ENCODE results near the gene LBHD2. TPM values are rescaled to one million over a fixed set of nuclear protein-coding genes. Genes with fewer than 3 reads are reported as not detected.
A peak's percentile ranks its signal among the peaks of the same experiment; 100 is the strongest.

LBHD2 gene
- polyA plus RNA-seq, 3 donors from 2014 or later = not detected

DNA sequence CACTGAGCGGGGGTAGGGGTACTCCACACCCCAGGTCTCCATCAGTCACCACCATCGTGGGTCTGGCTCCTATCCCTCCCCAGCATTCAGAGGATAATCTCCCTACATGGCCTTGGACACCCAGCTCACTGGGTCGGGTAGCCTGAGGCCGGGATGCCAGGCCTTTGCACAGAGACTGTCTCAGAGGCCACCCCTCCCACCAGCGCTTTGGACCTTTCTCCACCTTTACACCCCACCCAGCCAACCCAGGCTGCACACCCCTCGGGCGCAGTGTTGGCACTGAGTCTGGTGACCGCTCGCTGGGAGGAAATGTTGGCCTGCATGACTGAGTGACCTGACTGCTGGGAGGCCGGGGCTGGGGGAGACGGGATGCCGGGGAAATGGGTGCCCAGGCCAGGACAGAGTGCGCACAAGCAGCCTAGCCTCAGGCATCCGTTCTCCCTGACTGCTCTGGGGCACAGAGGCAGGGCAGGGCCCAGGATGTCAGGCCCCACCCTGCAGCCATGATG is 10.6 kb upstream of the LBHD2 start:
- H3K36me3 Mint-ChIP-seq = no peaks in the 10 kb centered on the region
- H3K4me3 Mint-ChIP-seq = no peak overlapping the region
- H3K4me1 Mint-ChIP-seq = peaks cover 0 to 2% of the 10 kb centered on the region in 2 donors
- no peak for DNase-seq
- no peaks in the 10 kb centered on the region for H3K9me3 Mint-ChIP-seq
- H3K27me3 Mint-ChIP-seq (ENCODE audit: low read depth in 3 of 3) = peaks cover 0 to 3% (median 2%) of the 10 kb centered on the region in 3 donors
- H3K27ac Mint-ChIP-seq = no peak overlapping the region

- no peak overlapping the region for H3K27ac Mint-ChIP-seq
- peaks cover 0 to 2% of the 10 kb centered on the region in 2 donors for H3K4me1 Mint-ChIP-seq
- peak overlapping the region; percentile 8 to 45 (median 33) for H3K4me3 Mint-ChIP-seq
- peaks cover 0 to 4% (median 2%) of the 10 kb centered on the region in 3 donors for H3K27me3 Mint-ChIP-seq (ENCODE audit: low read depth in 3 of 3)
- H3K36me3 Mint-ChIP-seq = no peaks in the 10 kb centered on the region
- no peak for DNase-seq
- H3K9me3 Mint-ChIP-seq = no peaks in the 10 kb centered on the region
These were observed 9.9 kb upstream of the LBHD2 start for GRCh38 chr14:103073876-103074728.

GRCh38 chr14:103074729-103075367 is 9.2 kb upstream of the LBHD2 start:
- Mint-ChIP-seq H3K27ac (no peak overlapping the region), H3K4me1 (peaks cover 0 to 2% of the 10 kb centered on the region in 2 donors), H3K27me3 (ENCODE audit: low read depth in 3 of 3) (peaks cover 0 to 6% (median 2%) of the 10 kb centered on the region in 3 donors), H3K36me3 (no peaks in the 10 kb centered on the region), H3K4me3 (peak overlapping the region; percentile 8 to 45 (median 33)), H3K9me3 (no peaks in the 10 kb centered on the region)
- no peak for DNase-seq

- Mint-ChIP-seq H3K4me3 (no peak overlapping the region), H3K9me3 (no peaks in the 10 kb centered on the region), H3K27me3 (ENCODE audit: low read depth in 3 of 3) (peaks cover 0 to 6% (median 2%) of the 10 kb centered on the region in 3 donors), H3K4me1 (peaks cover 0 to 2% of the 10 kb centered on the region in 2 donors), H3K27ac (no peak overlapping the region), H3K36me3 (no peaks in the 10 kb centered on the region)
- peak; percentile 50 to 57 (median 55) for DNase-seq
These were observed 5.6 kb upstream of the LBHD2 start for GRCh38 chr14:103078420-103078749.

DNA sequence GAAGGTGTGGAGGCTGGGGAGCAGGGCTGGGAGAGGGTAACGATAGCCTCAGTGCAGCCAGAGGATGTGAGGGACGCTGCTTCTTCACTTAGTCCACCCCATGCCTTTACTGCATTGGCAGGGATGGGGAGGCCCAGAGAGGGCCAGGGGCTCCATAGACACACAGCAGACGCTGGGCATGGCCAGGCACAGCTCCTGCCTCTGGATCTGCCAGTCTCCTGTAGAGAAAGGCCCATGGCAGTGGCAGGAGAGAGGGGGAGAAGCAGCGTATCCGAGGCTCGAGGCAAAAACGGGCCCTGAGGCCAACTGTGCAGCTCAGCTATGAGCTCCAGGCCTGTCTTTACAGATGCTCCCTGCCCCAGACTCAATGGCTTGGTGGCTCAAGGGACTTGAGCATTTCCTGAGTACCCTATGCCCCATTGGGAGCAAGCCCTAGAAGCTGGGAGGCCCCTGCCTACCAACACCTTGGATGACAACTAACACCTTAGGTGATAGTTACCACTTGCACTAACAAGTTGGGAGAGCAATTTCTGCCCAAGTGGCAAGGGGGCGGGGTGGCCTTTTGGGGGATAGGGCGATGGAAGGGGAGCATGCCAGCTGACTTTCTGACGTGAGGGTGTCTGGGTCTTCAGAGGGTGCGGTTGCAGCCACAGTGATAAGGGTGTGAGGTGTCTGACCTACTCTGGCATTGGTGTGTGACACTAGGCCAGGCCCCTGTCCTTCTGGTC is 5.0 kb upstream of the LBHD2 start:
- no peak for DNase-seq
- Mint-ChIP-seq H3K9me3 (no peaks in the 10 kb centered on the region), H3K27ac (no peak overlapping the region), H3K4me1 (peaks cover 0 to 2% of the 10 kb centered on the region in 2 donors), H3K27me3 (ENCODE audit: low read depth in 3 of 3) (peaks cover 0 to 6% (median 0%) of the 10 kb centered on the region in 3 donors), H3K4me3 (no peak overlapping the region), H3K36me3 (no peaks in the 10 kb centered on the region)

GRCh38 chr14:103081951-103082350 is 2.1 kb upstream of the LBHD2 start:
- no peak for DNase-seq
- no peak overlapping the region for H3K4me3 Mint-ChIP-seq
- no peaks in the 10 kb centered on the region for H3K4me1 Mint-ChIP-seq
- no peaks in the 10 kb centered on the region for H3K9me3 Mint-ChIP-seq
- H3K27me3 Mint-ChIP-seq (ENCODE audit: low read depth in 3 of 3) = peaks cover 0 to 8% (median 2%) of the 10 kb centered on the region in 3 donors
- H3K36me3 Mint-ChIP-seq = no peaks in the 10 kb centered on the region
- H3K27ac Mint-ChIP-seq = no peak overlapping the region

- Mint-ChIP-seq H3K4me1 (no peaks in the 10 kb centered on the region), H3K27ac (no peak overlapping the region), H3K4me3 (no peak overlapping the region), H3K27me3 (ENCODE audit: low read depth in 3 of 3) (peaks cover 0 to 3% (median 2%) of the 10 kb centered on the region in 3 donors), H3K36me3 (no peaks in the 10 kb centered on the region), H3K9me3 (no peaks in the 10 kb centered on the region)
- no peak for DNase-seq
These were observed 1.4 kb downstream of the LBHD2 start for GRCh38 chr14:103085106-103086091.

GRCh38 chr14:103086771-103087342 is 2.8 kb downstream of the LBHD2 start:
- Mint-ChIP-seq H3K4me1 (peaks cover 4 to 5% of the 10 kb centered on the region in 2 donors), H3K4me3 (no peak overlapping the region), H3K27ac (no peak overlapping the region), H3K9me3 (no peaks in the 10 kb centered on the region), H3K36me3 (no peaks in the 10 kb centered on the region), H3K27me3 (ENCODE audit: low read depth in 3 of 3) (peaks cover 0 to 11% (median 2%) of the 10 kb centered on the region in 3 donors)
- no peak for DNase-seq

DNA sequence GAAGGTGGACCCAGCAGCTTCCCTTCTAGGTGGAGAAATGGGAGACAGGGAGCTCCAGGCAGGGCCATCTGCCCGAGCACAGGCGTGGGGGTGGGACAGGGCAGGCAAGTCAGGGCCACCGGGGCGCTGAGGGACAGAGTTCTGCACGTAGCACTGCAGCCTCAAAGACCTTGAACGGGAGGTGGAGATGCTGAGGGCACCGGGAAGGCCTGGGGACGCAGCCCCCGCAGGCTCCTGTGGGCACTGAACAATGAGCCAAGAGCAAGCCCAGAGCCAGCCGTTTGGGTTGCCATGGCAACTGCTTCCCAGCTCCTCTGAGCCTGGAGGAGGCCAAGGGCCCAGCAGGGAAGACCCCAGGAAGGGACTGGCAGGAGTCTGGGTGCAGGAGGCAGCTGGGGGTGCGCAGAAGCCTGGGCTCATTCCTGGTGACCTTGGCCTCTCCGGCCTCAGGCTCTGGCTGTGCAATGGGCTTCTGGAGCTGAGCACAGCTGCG is 3.4 kb downstream of the LBHD2 start:
- H3K36me3 Mint-ChIP-seq = no peaks in the 10 kb centered on the region
- H3K9me3 Mint-ChIP-seq = no peaks in the 10 kb centered on the region
- DNase-seq = no peak
- H3K27ac Mint-ChIP-seq = no peak overlapping the region
- peaks cover 4 to 5% of the 10 kb centered on the region in 2 donors for H3K4me1 Mint-ChIP-seq
- H3K27me3 Mint-ChIP-seq (ENCODE audit: low read depth in 3 of 3) = peaks cover 0 to 11% (median 2%) of the 10 kb centered on the region in 3 donors
- no peak overlapping the region for H3K4me3 Mint-ChIP-seq

DNA sequence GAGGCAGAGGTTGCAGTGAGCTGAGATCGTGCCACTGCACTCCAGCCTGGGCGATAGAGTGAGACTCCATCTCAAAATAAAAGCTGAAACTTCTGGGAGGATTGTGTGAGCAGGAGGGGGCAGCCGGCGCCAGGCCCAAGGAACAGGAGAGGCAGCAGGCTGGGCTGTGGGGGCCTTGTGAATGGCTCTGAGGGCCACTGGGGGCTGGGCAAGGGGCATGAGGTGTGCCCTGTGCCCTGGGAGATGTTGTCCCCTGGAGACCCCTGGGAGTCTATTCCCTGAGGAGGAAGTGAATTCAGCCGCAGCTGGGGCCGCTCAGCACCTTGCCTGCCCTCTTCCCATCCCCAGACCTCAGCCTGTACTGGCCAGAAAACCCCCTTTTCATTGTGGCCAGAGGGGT is 4.9 kb downstream of the LBHD2 start:
- H3K27me3 Mint-ChIP-seq (ENCODE audit: low read depth in 3 of 3) = peaks cover 0 to 11% (median 2%) of the 10 kb centered on the region in 3 donors
- no peak overlapping the region for H3K4me3 Mint-ChIP-seq
- no peaks in the 10 kb centered on the region for H3K36me3 Mint-ChIP-seq
- H3K9me3 Mint-ChIP-seq = no peaks in the 10 kb centered on the region
- H3K4me1 Mint-ChIP-seq = peaks cover 4 to 5% of the 10 kb centered on the region in 2 donors
- DNase-seq = no peak
- H3K27ac Mint-ChIP-seq = no peak overlapping the region

- no peaks in the 10 kb centered on the region for H3K36me3 Mint-ChIP-seq
- H3K27me3 Mint-ChIP-seq (ENCODE audit: low read depth in 3 of 3) = peaks cover 0 to 9% (median 2%) of the 10 kb centered on the region in 3 donors
- H3K9me3 Mint-ChIP-seq = no peaks in the 10 kb centered on the region
- no peak for DNase-seq
- no peak overlapping the region for H3K4me3 Mint-ChIP-seq
- H3K27ac Mint-ChIP-seq = no peak overlapping the region
- peaks cover 4 to 5% of the 10 kb centered on the region in 2 donors for H3K4me1 Mint-ChIP-seq
These were observed 5.7 kb downstream of the LBHD2 start for GRCh38 chr14:103089386-103090335.

Measured in immature natural killer cell (primary cell).